ENCODE measurements around the gene RSBN1. TPM values are rescaled to one million over a fixed set of nuclear protein-coding genes. Genes with fewer than 3 reads are reported as not detected.

RSBN1 gene
- total and polyA plus RNA-seq, 2 donors (not counting 1 experiment from before 2014, with no cell fraction given), result 9.4 to 10.2 TPM

Other genes with a start within 250 kb of the RSBN1 start
- gene PHTF1, start 53.0 kb downstream of the RSBN1 start, total RNA-seq, result 33.4 and 36.3 TPM in 2 replicates
- 15.4 and 16.9 TPM in 2 replicates for gene PHTF1, start 53.0 kb downstream of the RSBN1 start, polyA plus RNA-seq
- gene PTPN22, start 59.2 kb upstream of the RSBN1 start, total RNA-seq, result 0.26 and 0.33 TPM in 2 replicates
- gene PTPN22, start 59.2 kb upstream of the RSBN1 start, polyA plus RNA-seq, result 0.10 and 0.11 TPM in 2 replicates
- under 0.01 TPM in 1 of 2 replicates, not detected in the other for gene BCL2L15, start 75.1 kb upstream of the RSBN1 start, total RNA-seq
- 0.03 and 0.19 TPM in 2 replicates for gene BCL2L15, start 75.1 kb upstream of the RSBN1 start, polyA plus RNA-seq
- 11.7 and 12.1 TPM in 2 replicates for gene AP4B1, start 92.3 kb upstream of the RSBN1 start, total RNA-seq
- gene AP4B1, start 92.3 kb upstream of the RSBN1 start, polyA plus RNA-seq, result 16.8 TPM in 2 replicates
- gene DCLRE1B, start 92.8 kb upstream of the RSBN1 start, total RNA-seq, result 0.66 and 1.0 TPM in 2 replicates
- 3.4 and 6.4 TPM in 2 replicates for gene DCLRE1B, start 92.8 kb upstream of the RSBN1 start, polyA plus RNA-seq
- gene HIPK1, start 116.8 kb upstream of the RSBN1 start, total RNA-seq, result 18.2 and 19.8 TPM in 2 replicates
- 24.5 and 28.5 TPM in 2 replicates for gene HIPK1, start 116.8 kb upstream of the RSBN1 start, polyA plus RNA-seq
- gene OLFML3, start 167.0 kb upstream of the RSBN1 start, total RNA-seq, result 68.0 and 78.8 TPM in 2 replicates
- gene OLFML3, start 167.0 kb upstream of the RSBN1 start, polyA plus RNA-seq, result 133 and 163 TPM in 2 replicates

All from fibroblast of lung (primary cell).